Glomerular visceral epithelial cell (primary cell): ENCODE data around the gene INF2.
A peak's percentile ranks its signal among the peaks of the same experiment; 100 is the strongest.

Source experiments
- DNase-seq: peaks from one replicate; pipeline ENCODE4 v3.0.0-alpha.2; 2016; ENCODE audit errors: extremely low spot score

Gene INF2

DNA sequence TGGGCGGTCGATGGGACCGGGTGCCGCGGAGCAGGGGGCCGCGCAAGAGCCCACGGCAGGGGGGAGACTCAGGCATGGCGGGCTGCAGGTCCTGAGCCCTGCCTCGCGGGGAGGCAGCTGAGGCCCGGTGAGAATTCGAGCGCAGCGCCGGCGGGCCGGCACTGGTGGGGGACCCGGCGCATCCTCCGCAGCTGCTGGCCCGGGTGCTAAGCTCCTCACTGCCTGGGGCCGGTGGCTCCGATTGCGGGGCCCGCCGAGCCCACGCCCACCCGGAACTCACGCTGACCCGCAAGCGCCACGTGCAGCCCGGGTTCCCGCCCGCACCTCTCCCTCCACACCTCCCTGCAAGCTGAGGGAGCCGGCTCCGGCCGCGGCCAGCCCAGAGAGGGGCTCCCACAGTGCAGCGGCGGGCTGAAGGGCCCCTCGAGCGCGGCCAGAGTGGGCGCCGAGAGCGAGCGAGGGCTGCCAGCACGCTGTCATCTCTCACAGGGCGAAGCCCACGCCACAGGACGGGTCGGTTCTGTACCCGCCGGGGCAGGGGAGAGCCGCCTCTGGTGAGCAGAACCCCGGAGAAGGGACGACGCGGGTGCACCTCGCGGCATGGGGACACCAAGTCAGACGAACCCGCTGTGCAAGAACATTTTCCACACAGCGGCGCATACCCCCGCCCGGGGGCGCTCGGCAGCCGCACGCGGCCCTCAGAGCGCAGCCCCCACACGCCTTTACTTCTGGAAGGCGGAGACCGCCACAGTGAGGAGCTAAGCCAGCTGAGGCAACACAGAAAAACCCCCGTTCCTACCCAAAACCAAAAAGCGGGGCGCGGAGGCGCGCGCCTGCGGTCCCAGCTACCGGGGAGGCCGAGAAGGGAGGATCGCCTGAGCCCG is 62.4 kb downstream of the INF2 start:
- no peak for DNase-seq

DNA sequence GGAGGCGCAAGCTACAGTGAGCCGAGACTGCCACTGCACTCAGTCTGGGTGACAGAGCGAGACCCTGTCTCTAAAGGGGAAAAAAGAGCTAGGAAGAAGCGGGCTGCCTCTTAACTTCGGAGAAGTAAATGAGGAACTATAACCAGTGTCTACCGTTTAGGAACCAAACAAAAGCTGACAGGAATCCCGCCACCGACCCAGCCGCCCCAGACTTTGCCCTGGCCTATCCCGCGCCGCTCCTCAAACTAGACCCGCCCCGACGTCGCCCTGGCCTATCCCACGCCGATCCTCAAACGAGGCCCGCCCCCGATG is 63.0 kb downstream of the INF2 start:
- DNase-seq = no peak

DNA sequence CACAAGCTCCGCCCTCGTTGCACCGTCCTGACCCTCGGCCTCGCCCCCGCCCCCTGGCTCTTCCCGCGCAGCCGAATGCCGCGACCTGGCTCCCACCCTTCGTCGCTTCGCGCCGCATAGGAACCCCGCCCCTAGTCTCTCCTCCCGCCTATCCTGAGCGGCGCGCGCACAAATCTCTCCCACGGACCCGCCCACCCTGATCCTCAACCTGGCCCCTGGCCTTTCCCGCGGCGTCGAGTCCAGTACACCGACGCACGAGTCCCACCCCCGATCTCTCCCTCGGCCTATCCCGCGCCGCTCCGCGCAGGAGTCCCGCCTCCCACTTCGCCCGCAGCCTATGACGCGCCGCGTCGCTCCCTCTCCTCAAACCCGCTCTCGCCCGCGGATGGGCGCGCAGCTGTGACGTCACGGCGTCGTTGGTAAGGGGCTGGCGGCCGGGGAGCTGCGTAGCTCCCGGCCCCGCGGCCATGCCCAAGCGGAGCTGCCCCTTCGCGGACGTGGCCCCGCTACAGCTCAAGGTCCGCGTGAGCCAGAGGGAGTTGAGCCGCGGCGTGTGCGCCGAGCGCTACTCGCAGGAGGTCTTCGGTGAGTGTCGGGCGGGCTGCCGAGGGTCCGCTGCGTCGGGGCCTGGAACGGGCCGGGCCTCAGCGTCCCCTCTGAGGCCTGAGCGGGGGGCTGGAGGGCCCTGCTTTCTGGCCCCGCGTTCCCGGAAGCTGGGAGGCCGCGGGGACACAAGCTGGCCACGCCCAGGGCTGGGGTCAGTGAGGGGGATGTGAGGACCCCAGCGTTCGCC is 63.5 kb downstream of the INF2 start, which contains the start of gene SIVA1:
Gene SIVA1, plus strand, starts transcription at position 413 of the 793 bp plus-strand sequence. Its CDS starts 55 bp downstream, at position 468.
- peak; percentile 100 for DNase-seq

DNA sequence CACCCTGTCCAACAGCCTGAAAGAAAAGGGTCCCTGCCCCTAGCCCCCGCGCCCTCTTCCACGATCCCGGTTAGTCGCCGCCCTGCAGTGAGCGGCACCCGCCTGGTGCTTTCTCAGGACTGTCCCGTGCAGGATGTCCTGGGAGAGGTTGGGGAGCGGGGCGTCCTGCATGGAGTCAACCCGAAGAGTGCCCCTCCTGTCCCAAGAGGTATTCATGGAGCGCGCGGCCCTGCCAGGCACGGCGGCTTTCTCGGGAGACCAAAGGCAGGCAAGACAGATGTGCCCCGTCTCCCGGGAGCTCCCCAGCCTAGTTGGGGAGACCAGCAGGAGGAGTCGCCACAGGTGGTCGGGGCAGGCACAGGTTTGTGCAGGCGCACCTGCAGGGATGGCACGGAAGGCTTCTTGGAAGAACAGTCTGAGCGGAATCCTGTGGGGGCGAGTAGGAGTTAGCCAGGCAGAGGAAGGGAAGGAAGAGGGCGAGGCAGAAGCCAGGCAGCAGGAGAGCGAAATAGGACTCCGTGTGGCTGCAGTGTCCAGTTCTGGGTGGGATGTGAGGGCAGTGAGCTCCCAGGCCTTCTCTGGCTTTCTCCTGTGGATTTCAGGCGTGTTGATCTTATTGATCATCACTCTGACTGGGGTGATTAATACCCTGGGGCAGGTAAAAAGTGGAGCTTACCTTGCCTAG is 64.3 kb downstream of the INF2 start:
- peak; percentile 15 for DNase-seq

DNA sequence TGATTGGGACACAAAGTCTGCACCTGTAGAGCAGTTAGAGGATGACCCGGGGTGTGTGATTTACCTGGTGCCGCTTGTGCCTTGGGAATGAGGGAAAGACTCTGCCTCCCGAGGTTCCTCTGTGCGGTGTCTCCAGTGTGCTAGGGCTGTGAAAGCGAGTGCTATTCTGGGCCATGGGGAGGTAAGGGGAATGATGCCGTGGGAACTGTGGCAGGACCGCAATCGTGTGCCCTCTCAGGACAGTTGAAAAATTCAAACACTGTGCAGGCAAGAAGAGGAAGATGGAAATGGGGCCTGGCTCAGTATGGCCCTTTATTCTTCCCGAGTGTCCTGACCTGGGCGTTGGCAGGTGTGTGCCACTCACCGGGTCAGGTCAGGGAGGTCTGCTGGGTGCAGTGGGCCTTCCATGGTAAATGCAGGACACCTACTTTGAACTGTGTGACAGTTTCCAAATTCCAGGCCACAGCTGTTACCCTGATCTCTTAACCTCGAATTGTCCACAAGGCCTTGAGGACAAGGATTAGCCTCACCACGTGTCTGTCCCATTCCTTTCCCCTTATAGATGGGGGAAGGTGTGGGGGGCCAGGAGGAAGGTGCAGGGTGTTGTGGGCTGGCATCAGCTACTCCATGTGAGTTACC is 64.9 kb downstream of the INF2 start:
- no peak for DNase-seq

DNA sequence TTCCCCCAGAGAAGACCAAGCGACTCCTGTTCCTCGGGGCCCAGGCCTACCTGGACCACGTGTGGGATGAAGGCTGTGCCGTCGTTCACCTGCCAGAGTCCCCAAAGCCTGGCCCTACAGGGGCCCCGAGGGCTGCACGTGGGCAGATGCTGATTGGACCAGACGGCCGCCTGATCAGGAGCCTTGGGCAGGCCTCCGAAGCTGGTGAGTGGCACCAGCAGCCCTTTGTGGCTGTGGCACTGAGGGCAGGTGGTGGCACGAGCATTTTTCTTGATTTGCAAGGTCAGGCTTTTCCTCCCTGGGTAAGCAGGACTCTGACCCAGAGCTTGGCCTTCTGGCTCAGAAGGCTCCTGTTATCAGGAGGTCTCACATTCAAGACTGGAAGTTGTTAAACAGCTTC is 66.2 kb downstream of the INF2 start:
- DNase-seq = no peak

DNA sequence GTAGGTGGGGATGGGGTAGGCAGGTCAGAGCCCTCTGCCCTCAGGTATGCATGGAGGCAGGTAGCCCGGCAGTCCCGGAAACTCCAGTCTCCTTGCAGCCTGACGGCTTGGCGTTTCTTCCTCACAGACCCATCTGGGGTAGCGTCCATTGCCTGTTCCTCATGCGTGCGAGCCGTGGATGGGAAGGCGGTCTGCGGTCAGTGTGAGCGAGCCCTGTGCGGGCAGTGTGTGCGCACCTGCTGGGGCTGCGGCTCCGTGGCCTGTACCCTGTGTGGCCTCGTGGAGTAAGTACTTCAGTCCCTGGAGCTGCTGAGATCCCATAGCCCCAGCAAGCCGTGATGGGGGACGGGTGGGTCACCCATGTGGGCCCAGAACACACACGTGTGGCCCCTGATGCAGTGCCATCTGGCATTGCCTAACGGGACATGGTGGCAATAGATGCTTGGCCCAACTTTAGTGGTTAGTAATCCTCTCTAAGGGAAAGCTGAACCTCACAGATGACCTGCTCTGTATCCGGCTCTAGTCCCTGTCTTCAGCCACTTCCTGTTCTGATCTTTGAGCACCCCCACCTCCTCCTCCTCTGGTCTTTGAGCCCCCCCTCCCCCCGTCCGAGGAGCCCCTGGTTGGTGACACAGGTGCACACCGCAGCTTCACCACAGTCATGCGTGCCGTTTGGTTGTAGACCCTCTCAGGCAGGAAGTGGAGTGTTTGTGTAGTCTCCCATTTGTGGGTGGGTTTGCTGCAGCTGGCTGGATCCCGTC is 67.2 kb downstream of the INF2 start:
- no peak for DNase-seq

DNA sequence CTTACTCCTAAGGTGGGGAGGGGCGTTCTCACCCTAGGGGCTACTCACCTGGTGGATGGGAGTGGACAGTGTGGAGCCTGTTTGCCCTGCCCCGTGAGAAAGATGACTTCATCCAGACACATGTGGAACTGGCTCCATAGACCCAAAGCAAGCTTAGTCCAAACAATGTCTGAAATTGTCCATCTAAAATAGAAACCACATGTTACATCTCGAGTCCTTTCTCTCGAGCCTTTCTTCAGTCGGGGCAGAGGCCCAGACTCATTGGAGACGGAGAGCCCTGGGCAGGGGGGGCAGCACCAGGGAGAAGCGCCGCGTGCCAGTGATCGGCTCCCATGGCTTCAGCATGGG is 67.8 kb downstream of the INF2 start:
- DNase-seq = no peak

DNA sequence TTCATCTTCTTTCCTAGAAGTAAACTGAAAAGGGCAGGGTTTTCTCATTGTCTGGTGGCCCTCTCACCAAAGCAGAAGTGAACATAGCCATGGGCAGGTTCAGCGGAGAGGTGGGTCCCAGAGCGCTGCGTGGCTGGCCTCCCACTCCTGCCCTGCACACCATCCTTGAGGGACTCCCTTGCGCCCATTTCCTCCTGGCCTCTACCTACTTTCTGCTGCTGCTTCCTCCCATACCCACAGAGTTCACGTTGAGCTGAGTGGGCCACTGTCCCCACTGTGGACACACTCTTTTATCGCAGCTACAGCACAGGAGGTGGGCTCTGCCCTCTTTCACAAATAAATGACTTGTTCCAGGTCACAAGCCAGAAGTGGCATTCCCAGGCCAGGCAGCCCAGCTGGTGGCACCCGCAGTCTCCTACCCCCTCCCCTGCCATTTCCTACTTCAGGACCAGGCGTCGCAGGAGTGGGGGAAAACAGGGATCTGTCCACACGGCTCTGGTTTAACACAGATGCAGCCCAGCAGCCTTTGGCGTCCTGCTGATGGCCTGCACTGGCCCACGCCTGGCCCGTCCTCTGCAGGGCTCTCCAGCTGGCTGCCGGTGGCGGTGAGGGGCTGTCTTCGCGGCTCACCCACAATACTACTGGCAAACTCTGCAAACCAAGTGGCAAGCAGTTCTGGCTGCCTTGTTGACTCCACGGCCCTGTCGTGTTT is 68.4 kb downstream of the INF2 start:
- no peak for DNase-seq

DNA sequence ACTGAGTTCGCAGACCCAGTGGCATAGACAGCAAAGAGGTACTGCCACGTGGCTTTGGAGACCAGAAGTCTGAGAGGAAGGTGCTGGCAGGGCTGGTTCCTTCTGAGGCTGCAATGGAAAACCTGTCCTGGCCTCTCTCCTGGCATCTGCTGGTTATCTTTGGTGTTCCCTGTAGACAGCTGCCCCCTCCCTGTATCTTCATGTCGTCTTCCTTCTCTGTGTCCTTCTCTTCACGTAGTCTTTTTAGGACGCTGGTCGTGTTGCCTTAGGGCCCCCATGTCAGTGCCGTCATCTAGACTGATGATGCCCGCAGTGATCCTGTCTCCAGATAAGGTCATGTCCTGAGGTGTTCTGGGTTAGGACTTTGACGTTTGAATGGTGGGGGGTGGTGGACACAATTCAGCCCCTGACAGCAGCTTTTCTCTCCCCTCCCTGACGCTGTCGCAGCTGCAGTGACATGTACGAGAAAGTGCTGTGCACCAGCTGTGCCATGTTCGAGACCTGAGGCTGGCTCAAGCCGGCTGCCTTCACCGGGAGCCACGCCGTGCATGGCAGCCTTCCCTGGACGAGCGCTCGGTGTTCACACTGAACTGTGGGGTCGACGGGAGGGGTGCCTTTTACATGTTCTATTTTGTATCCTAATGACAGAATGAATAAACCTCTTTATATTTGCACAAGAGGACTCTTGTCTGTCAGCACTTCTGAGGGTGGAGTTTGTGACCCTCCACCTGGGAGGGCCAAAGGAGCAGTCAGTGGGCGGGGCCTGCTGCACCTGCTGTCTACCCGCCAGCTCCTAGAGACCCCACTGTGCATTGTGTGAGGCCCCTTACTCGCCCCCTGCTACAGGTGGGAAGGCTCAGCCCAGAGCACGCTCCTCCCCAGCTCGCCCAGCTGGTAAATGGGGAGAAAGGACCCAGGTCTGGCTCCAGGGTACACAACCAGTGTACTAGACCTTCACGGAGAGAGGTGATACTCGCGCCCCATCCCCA is 69.9 kb downstream of the INF2 start:
- no peak for DNase-seq

DNA sequence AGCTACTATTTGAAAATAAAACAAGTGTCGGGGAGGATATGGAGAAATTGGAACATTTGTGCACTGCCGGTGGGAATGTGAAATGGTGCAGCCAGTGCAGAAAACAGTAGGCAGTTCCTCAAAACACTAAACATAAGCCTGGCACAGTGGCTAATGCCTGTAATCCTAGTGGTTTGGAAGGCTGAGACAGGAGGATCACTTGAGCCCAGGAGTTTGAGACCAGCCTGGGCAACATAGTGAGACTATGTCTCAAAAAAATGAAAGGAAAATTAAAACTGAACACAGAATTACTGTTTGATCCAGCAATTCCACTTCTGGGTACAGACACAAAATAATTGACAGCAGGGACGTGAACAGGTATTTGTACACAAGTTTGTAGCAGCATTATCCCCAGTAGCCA is 76.1 kb downstream of the INF2 start:
- DNase-seq = no peak

DNA sequence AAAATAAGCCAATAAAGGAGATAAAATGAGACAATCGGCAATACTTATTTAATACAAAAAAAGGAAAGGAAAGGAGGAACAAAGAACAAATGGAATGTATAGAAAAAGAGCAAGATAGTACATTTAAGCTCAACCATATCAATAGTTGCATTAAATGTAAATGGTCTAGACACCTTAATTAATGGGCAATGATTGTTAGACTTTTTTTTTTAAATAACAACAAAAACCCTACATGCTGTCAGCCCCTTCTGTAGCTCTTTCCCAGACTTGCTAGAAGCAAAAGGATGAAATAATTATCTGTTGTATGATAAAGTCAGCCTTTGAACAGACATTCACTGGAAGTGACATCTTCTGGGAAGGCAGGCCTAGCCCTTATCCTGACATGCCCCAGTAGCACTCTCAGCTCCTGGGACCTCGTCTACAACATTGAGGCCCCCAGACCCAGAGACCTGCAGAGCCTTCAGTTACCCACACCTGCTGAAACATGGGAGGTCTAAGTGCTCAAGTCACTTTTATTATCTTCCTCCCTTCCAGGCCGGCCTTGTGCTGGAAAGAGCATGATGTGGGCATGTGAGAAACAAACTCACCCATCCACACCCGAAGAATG is 76.9 kb downstream of the INF2 start:
- DNase-seq = no peak

DNA sequence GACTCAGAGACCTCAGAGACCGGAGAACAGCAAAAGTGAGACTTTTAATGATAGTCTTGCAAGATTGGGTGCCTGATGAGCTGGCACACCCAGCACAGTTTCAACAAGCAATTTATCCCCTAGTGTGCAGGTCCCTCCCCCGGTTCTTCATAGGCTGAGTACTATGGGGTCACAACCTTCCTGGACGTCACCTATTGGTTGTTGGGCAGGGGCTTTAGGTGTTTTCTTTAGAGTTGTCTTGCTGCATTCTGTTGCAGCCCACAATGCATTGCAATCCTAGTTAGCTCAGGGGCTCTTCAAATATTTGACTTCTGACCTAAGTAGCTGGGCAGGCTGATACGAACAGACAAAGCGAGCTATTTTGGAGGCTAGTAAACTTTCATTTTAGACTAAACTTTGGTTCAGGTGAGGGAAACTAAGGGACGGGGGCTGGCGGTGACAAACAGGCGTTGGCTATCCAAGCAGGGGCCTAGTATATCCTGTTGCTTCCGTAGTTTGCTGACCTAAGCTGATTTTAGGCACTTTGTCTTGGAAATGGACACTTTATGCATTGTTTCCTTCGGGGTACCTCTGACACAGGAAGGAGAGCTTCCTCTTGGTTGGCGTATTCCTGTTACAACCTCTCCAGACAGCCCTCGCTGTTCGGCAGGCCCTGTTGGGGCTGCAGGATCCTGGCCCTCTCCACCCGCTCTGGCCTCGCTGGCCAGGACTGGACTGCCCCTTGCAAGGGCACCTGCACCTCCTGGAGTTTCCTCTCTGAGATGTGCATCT is 77.6 kb downstream of the INF2 start:
- no peak for DNase-seq

DNA sequence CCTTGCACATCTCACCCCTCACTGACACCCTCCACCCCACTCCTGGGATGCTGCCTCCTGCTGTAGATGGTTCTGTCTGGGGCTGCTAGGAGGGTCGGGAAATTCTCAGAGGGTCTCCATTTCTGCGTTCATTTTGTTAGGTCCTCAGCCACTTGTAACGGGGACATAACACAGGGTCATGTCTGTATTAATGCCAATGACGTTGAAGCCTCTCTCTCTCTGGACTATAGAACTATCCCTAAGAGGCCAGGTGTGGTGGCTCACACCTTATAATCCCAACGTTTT is 78.2 kb downstream of the INF2 start:
- no peak for DNase-seq

DNA sequence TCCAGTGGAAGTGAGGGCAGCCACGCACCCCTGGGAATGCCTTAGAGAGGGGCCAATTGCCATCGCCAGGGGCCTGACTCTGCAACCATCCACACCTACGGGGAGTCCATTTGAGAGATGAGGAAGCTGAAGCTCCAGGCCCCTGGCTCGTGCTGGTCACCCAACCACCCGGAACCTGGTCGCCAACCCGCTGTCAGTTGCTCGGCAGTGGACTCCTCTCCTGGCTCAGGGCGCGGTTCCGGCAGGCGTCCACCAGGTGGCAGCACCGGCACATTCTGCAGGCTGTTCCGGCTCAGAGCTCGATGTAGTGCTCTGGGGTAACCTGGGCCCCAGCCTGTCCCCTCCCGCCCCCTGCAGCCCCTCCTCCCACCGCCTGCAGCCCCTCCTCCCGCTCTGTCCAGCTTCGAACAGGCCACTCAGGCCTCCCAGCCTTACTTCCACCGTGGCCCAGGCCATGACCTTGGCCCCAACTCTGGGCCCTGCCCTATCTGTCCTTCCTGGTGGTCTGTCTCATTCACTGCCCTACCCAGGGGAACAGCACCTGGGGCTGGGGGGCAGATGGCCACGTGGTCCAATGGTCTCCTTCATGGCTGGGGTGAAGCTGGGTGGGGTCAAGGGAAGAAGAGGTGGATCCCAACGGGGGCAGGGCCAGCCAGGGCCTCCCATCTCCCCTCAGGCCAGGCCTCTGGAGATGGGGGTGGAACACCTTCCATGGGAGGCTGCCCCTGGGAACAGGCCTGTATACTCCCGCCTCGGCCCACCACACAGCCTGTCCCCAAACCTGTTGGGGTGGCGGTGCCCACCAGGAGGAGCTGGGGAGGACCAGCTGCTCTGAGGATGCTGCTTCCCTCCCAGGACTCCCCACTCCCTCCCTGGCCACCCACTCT is 79.3 kb downstream of the INF2 start:
- DNase-seq = peak; percentile 87

DNA sequence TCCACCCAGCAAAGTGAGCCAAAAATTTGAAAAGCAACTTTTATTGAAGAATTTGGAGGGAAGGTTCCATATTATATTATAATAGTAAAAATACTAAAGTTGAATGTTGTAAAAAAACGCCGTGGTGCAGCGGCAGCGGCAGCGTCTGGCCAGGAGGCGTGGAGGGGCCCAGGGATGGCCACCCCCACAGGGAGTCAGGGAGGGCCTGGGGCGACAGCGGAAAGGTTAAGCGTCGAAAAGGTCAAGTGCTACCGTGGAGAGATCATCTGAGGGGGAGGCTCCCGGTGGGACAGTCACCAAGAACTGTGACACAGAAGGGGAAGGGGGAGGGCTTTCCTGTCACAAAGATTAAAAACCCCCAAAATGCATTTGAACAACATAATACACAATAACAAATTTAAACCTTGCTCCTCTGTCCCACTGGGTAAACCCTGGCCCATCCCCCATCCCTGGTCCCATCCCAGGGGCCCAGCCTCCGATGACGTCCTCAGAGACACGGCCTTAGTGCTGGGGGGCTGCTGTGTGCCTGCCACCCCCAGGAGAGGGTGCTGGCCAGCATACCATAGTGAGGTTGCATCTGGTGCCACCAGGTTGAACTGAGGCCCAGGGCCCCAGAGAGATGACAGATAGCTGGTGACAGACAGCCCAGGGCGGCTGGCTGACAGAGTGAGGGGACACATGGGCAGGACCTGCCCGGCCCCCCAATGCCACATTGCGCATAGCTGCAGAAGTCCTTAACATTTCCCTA is 80.1 kb downstream of the INF2 start:
- DNase-seq = no peak

DNA sequence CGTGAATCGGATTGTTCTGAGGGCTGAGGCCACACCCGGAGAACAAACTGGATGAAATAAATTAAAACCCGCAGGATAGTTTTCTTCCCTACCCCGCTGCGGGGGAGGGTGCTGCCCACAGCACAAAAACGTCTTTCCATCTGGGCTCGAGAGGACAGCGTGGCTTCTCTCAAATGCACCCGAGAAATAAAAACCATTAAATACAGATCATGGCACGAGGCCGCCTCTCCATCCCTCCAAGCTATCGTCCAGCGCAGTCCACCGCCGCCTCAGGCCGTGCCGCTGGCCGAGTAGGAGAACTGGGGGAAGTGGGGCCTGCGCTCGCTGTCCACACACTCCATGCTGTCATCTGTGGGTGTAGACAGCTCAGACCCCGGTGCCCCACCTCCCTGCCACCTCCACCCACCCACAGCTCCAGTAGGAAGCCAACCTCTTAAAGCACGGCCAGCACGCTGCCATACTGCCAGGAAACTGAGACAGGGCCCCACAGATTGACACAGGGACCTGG is 80.7 kb downstream of the INF2 start:
- no peak for DNase-seq
